HEK293 (cell line): ENCODE measurements around the gene ATP8A2.

Experiments used
- BCL11B ChIP-seq: fragments of 450-650 bp; formaldehyde crosslinking; IDR thresholded peaks from 2 replicates; pipeline ENCODE4 v1.5.1; 2016; ENCODE audit warnings: low read depth, missing biosample characterization, missing genetic modification characterization
- RBAK ChIP-seq: fragments of 450-650 bp; formaldehyde crosslinking; IDR thresholded peaks from 2 replicates; pipeline ENCODE4 v1.5.1; 2016; ENCODE audit warnings: missing biosample characterization, missing genetic modification characterization
- SCRT1 ChIP-seq: fragments of 450-650 bp; formaldehyde crosslinking; IDR thresholded peaks from 2 replicates; pipeline ENCODE4 v1.5.1; 2016; ENCODE audit warnings: missing biosample characterization, missing genetic modification characterization, borderline replicate concordance
- YY1 ChIP-seq: fragments of 450-650 bp; formaldehyde crosslinking; IDR thresholded peaks from 2 replicates; pipeline ENCODE4 v1.5.1; 2018; ENCODE audit warnings: missing biosample characterization, missing genetic modification characterization
- ZBTB17 ChIP-seq: fragments of 450-650 bp; formaldehyde crosslinking; IDR thresholded peaks from 2 replicates; pipeline ENCODE4 v1.5.1; 2016; ENCODE audit warnings: missing biosample characterization, missing genetic modification characterization
- ZFP69B ChIP-seq: fragments of 450-650 bp; formaldehyde crosslinking; IDR thresholded peaks from 2 replicates; pipeline ENCODE4 v1.5.1; 2016; ENCODE audit warnings: missing biosample characterization, missing genetic modification characterization
- ZNF121 ChIP-seq: fragments of 450-650 bp; formaldehyde crosslinking; IDR thresholded peaks from 2 replicates; pipeline ENCODE4 v1.5.1; 2016; ENCODE audit warnings: missing biosample characterization, missing genetic modification characterization
- ZNF2 ChIP-seq: fragments of 450-650 bp; formaldehyde crosslinking; IDR thresholded peaks from 2 replicates; pipeline ENCODE4 v1.5.1; 2016; ENCODE audit warnings: missing biosample characterization, missing genetic modification characterization
- ZNF274 ChIP-seq, 2 experiments: fragments of 200-500 bp in 1 of 2; fragments of 450-650 bp in 1 of 2; sonication (Bioruptor generic) in 1 of 2; formaldehyde crosslinking in 1 of 2; IDR thresholded peaks; 2 replicates each; pipeline versions ENCODE4 v1.5.1 to v1.6.1; 2014 to 2016; ENCODE audit warnings: borderline replicate concordance in 1 of 2, inconsistent platforms in 1 of 2, low read length in 1 of 2, missing biosample characterization in 1 of 2, missing genetic modification characterization in 1 of 2
- ZNF311 ChIP-seq: fragments of 450-650 bp; formaldehyde crosslinking; IDR thresholded peaks from 2 replicates; pipeline ENCODE4 v1.5.1; 2017; ENCODE audit warnings: missing biosample characterization, missing genetic modification characterization, borderline replicate concordance
- ZNF324 ChIP-seq: fragments of 450-650 bp; formaldehyde crosslinking; IDR thresholded peaks from 2 replicates; pipeline ENCODE4 v1.5.1; 2016; ENCODE audit warnings: missing biosample characterization, missing genetic modification characterization
- ZNF350 ChIP-seq: fragments of 450-650 bp; formaldehyde crosslinking; IDR thresholded peaks from 2 replicates; pipeline ENCODE4 v1.5.0; 2017; ENCODE audit warnings: missing biosample characterization, mild to moderate bottlenecking, missing genetic modification characterization
- ZNF548 ChIP-seq: fragments of 450-650 bp; formaldehyde crosslinking; IDR thresholded peaks from 2 replicates; pipeline ENCODE4 v1.5.1; 2016; ENCODE audit warnings: missing biosample characterization, missing genetic modification characterization
- ZNF549 ChIP-seq: fragments of 450-650 bp; IDR thresholded peaks from 2 replicates; pipeline ENCODE4 v1.5.1; 2018; ENCODE audit warnings: missing biosample characterization, missing genetic modification characterization, mild to moderate bottlenecking, inconsistent platforms, moderate library complexity
- ZNF624 ChIP-seq: fragments of 450-650 bp; formaldehyde crosslinking; IDR thresholded peaks from 2 replicates; pipeline ENCODE4 v1.5.1; 2017; ENCODE audit warnings: missing biosample characterization, missing genetic modification characterization
- ZNF629 ChIP-seq: fragments of 450-650 bp; formaldehyde crosslinking; IDR thresholded peaks from 2 replicates; pipeline ENCODE4 v1.5.1; 2017; ENCODE audit warnings: missing biosample characterization, missing genetic modification characterization
- ZNF707 ChIP-seq: fragments of 450-650 bp; formaldehyde crosslinking; IDR thresholded peaks from 2 replicates; pipeline ENCODE4 v1.5.1; 2016; ENCODE audit warnings: missing biosample characterization, missing genetic modification characterization
- TF ChIP-seq, protein P1 (sequence below): fragments of 450-650 bp; formaldehyde crosslinking; IDR thresholded peaks from 2 replicates; pipeline ENCODE4 v1.5.1; 2016; ENCODE audit warnings: missing biosample characterization, missing genetic modification characterization
- TF ChIP-seq, protein P2 (sequence below): fragments of 450-650 bp; formaldehyde crosslinking; IDR thresholded peaks from 2 replicates; pipeline ENCODE4 v1.5.1; 2016; ENCODE audit warnings: missing biosample characterization, missing genetic modification characterization, borderline replicate concordance
- TF ChIP-seq, protein P3 (sequence below): fragments of 450-650 bp; formaldehyde crosslinking; IDR thresholded peaks from 2 replicates; pipeline ENCODE4 v1.5.1; 2016; ENCODE audit warnings: missing biosample characterization, missing genetic modification characterization
- TF ChIP-seq, protein P4 (sequence below): fragments of 450-650 bp; formaldehyde crosslinking; conservative IDR thresholded peaks from 2 replicates; pipeline ENCODE4 v1.5.1; 2016; ENCODE audit warnings: low read depth, missing biosample characterization, missing genetic modification characterization
- TF ChIP-seq, protein P5 (sequence below): fragments of 450-650 bp; formaldehyde crosslinking; IDR thresholded peaks from 2 replicates; pipeline ENCODE4 v1.5.1; 2016; ENCODE audit warnings: missing biosample characterization, missing genetic modification characterization
- TF ChIP-seq, protein P6 (sequence below): fragments of 450-650 bp; formaldehyde crosslinking; IDR thresholded peaks from 2 replicates; pipeline ENCODE4 v1.5.1; 2017; ENCODE audit warnings: missing biosample characterization, missing genetic modification characterization
- TF ChIP-seq, protein P7 (sequence below): fragments of 450-650 bp; formaldehyde crosslinking; IDR thresholded peaks from 2 replicates; pipeline ENCODE4 v1.5.1; 2016; ENCODE audit warnings: missing biosample characterization, missing genetic modification characterization

The ATP8A2 gene

DNA sequence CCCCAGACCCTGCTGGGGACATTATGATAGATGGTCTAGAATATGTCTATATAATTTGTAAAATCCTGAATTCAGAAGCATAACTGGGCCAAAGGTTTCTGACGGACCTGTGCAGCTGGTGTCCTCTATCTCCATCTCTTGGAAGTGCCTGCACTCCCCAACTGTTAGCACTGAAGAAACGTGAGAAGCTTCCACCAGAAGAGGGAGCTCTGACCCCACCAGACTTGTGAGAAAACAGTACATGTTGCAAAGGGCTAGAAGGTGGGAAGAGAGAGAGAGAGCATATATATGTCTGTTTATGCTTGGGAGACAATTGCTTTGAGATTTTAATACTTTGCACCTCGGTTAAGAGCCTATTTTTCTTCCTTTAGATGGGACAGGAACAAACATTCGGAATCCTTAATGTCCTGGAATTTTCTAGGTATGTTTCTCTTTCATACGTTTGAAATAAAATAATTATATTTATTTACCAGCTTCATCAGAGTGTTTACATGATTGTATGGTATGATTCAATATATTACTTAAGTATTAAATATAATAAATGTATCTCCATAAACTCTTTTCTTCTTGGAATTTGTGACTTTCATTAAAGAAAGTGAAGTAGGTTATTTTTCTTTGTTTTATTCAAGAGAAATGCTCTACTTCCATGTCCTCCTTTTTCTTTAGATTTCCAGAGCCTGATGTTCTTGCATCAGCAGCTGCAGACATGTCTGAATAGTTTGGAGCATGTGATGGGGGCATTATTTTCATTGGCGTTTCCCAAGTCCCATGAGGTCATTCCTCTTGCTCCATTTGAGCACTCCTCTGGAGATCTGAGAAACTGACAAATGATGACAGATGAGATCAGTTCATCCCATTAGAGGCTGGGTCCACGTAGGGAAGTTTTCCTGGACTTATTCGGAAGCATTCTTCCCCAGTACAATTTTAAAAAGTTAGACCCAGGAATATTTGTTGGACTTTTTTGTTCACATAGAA is 202.9 kb downstream of the ATP8A2 start (continued):
- TF ChIP-seq, protein P1, sequence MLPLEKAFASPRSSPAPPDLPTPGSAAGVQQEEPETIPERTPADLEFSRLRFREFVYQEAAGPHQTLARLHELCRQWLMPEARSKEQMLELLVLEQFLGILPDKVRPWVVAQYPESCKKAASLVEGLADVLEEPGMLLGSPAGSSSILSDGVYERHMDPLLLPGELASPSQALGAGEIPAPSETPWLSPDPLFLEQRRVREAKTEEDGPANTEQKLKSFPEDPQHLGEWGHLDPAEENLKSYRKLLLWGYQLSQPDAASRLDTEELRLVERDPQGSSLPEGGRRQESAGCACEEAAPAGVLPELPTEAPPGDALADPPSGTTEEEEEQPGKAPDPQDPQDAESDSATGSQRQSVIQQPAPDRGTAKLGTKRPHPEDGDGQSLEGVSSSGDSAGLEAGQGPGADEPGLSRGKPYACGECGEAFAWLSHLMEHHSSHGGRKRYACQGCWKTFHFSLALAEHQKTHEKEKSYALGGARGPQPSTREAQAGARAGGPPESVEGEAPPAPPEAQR (tag by site-specific recombination) = no peak
- TF ChIP-seq RBAK (tag by site-specific recombination) (no peak), ZNF624 (no peak), ZNF324 (tag by site-specific recombination) (no peak), ZFP69B (tag by site-specific recombination) (peak; percentile 65), ZNF121 (tag by site-specific recombination) (no peak), BCL11B (no peak), ZBTB17 (tag by site-specific recombination) (peak; percentile 70), ZNF548 (tag by site-specific recombination) (no peak), ZNF629 (peak; percentile 83), ZNF274 (IDR thresholded peaks at IDR 0.05; ENCODE audit: low read length) (no peak), ZNF274 (tag by site-specific recombination; IDR thresholded peaks at IDR 0.05; ENCODE audit: borderline replicate concordance) (no peak), ZNF2 (tag by site-specific recombination) (no peak), ZNF549 (tag by site-specific recombination) (no peak), ZNF311 (tag by site-specific recombination) (no peak), YY1 (tag by site-specific recombination) (no peak), ZNF350 (tag by site-specific recombination) (no peak), SCRT1 (tag by site-specific recombination) (peak; percentile 76), ZNF707 (no peak)
- TF ChIP-seq, protein P2, sequence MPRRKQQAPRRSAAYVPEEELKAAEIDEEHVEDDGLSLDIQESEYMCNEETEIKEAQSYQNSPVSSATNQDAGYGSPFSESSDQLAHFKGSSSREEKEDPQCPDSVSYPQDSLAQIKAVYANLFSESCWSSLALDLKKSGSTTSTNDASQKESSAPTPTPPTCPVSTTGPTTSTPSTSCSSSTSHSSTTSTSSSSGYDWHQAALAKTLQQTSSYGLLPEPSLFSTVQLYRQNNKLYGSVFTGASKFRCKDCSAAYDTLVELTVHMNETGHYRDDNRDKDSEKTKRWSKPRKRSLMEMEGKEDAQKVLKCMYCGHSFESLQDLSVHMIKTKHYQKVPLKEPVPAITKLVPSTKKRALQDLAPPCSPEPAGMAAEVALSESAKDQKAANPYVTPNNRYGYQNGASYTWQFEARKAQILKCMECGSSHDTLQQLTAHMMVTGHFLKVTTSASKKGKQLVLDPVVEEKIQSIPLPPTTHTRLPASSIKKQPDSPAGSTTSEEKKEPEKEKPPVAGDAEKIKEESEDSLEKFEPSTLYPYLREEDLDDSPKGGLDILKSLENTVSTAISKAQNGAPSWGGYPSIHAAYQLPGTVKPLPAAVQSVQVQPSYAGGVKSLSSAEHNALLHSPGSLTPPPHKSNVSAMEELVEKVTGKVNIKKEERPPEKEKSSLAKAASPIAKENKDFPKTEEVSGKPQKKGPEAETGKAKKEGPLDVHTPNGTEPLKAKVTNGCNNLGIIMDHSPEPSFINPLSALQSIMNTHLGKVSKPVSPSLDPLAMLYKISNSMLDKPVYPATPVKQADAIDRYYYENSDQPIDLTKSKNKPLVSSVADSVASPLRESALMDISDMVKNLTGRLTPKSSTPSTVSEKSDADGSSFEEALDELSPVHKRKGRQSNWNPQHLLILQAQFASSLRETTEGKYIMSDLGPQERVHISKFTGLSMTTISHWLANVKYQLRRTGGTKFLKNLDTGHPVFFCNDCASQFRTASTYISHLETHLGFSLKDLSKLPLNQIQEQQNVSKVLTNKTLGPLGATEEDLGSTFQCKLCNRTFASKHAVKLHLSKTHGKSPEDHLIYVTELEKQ (tag by site-specific recombination) = peak; percentile 26; the same call in 1 of the 2 replicates
- TF ChIP-seq, protein P3, sequence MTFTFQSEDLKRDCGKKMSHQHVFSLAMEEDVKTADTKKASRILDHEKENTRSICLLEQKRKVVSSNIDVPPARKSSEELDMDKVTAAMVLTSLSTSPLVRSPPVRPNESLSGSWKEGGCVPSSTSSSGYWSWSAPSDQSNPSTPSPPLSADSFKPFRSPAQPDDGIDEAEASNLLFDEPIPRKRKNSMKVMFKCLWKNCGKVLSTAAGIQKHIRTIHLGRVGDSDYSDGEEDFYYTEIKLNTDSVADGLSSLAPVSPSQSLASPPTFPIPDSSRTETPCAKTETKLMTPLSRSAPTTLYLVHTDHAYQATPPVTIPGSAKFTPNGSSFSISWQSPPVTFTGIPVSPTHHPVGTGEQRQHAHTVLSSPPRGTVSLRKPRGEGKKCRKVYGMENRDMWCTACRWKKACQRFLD (tag by site-specific recombination) = no peak
- TF ChIP-seq, protein P4, sequence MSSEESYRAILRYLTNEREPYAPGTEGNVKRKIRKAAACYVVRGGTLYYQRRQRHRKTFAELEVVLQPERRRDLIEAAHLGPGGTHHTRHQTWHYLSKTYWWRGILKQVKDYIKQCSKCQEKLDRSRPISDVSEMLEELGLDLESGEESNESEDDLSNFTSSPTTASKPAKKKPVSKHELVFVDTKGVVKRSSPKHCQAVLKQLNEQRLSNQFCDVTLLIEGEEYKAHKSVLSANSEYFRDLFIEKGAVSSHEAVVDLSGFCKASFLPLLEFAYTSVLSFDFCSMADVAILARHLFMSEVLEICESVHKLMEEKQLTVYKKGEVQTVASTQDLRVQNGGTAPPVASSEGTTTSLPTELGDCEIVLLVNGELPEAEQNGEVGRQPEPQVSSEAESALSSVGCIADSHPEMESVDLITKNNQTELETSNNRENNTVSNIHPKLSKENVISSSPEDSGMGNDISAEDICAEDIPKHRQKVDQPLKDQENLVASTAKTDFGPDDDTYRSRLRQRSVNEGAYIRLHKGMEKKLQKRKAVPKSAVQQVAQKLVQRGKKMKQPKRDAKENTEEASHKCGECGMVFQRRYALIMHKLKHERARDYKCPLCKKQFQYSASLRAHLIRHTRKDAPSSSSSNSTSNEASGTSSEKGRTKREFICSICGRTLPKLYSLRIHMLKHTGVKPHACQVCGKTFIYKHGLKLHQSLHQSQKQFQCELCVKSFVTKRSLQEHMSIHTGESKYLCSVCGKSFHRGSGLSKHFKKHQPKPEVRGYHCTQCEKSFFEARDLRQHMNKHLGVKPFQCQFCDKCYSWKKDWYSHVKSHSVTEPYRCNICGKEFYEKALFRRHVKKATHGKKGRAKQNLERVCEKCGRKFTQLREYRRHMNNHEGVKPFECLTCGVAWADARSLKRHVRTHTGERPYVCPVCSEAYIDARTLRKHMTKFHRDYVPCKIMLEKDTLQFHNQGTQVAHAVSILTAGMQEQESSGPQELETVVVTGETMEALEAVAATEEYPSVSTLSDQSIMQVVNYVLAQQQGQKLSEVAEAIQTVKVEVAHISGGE = no peak
- TF ChIP-seq, protein P5, sequence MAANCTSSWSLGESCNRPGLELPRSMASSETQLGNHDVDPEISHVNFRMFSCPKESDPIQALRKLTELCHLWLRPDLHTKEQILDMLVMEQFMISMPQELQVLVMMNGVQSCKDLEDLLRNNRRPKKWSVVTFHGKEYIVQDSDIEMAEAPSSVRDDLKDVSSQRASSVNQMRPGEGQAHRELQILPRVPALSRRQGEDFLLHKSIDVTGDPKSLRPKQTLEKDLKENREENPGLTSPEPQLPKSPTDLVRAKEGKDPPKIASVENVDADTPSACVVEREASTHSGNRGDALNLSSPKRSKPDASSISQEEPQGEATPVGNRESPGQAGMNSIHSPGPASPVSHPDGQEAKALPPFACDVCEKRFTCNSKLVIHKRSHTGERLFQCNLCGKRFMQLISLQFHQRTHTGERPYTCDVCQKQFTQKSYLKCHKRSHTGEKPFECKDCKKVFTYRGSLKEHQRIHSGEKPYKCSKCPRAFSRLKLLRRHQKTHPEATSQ (tag by site-specific recombination) = no peak
- TF ChIP-seq, protein P6, sequence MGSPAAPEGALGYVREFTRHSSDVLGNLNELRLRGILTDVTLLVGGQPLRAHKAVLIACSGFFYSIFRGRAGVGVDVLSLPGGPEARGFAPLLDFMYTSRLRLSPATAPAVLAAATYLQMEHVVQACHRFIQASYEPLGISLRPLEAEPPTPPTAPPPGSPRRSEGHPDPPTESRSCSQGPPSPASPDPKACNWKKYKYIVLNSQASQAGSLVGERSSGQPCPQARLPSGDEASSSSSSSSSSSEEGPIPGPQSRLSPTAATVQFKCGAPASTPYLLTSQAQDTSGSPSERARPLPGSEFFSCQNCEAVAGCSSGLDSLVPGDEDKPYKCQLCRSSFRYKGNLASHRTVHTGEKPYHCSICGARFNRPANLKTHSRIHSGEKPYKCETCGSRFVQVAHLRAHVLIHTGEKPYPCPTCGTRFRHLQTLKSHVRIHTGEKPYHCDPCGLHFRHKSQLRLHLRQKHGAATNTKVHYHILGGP = no peak
- TF ChIP-seq, protein P7, sequence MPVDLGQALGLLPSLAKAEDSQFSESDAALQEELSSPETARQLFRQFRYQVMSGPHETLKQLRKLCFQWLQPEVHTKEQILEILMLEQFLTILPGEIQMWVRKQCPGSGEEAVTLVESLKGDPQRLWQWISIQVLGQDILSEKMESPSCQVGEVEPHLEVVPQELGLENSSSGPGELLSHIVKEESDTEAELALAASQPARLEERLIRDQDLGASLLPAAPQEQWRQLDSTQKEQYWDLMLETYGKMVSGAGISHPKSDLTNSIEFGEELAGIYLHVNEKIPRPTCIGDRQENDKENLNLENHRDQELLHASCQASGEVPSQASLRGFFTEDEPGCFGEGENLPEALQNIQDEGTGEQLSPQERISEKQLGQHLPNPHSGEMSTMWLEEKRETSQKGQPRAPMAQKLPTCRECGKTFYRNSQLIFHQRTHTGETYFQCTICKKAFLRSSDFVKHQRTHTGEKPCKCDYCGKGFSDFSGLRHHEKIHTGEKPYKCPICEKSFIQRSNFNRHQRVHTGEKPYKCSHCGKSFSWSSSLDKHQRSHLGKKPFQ (tag by site-specific recombination) = no peak
